Measurements from ENCODE around the gene PNPLA5. TPM values are rescaled to one million over a fixed set of nuclear protein-coding genes. Genes with fewer than 3 reads are reported as not detected.

PNPLA5 gene
- total and polyA plus RNA-seq, 9 of the 15 experiments (the other 6 are each of a cell fraction or from before 2014, with no cell fraction given), result not detected

DNA sequence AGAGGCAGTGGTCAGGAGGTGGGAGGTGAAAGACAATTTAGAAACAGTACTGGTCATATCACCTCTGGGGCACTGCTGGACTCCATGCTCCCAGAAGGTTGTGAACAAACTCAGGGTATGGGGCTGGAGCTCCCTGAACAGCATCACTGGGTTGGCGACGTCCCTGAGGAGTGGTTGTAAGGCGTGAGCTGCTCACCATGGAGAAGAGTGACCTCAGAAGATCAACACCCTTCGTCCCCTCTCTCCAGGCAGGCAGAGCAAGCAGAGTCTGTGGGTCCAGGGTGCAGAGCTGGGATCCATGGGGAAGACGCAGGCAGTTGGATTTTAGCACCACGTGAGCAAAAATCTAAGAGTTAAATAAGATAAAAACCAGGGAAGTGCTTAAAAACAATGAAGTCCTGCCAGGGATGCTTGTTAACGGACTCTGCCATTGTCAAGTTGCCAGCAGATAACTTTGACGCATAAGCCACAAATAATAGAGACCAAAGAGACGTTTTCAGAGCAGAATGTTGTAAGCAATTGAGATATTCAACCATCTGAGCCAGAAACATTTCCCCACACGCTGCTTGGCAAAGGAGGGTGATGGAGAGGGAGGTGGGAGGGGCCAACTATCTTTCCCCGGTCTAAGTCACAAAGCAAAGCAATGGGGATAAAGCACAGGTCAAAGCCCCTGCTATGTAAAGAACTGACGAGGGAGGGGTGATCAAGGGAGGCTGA is 13.6 kb downstream of the PNPLA5 start:
- Histone ChIP-seq H3K9me1 (ENCODE audit: control insufficient read depth, insufficient read depth, low read length) (no peaks in the 10 kb centered on the region), H3K4me2 (ENCODE audit: insufficient read depth, low read length) (no peak overlapping the region), H3K4me3 (no peak overlapping the region), H3K79me2 (ENCODE audit: control insufficient read depth, insufficient read depth, low read length) (no peaks in the 10 kb centered on the region), H3K9ac (ENCODE audit: insufficient read depth in 1 of 2, low read depth in 2 of 2, low read length in 2 of 2) (no peak overlapping the region), H3K9me3 (replicated peaks; ENCODE audit: control insufficient read depth, insufficient read depth, low read depth, low read length) (no peaks in the 10 kb centered on the region), H3K4me1 (replicated peaks in 1 of 2; ENCODE audit: control insufficient read depth in 2 of 2, insufficient read depth in 2 of 2, low read length in 2 of 2) (no peaks in the 10 kb centered on the region; a peak in 1 of 5 replicates), H3K36me3 (ENCODE audit: control insufficient read depth, insufficient read depth, low read length) (no peaks in the 10 kb centered on the region), H4K20me1 (replicated peaks; ENCODE audit: control insufficient read depth, insufficient read depth, low read length) (no peaks in the 10 kb centered on the region), H2AFZ (ENCODE audit: low read depth, low read length) (no peak overlapping the region), H3K27ac (ENCODE audit: extremely low read depth, low read depth, low read length) (no peak overlapping the region), H3K27me3 (ENCODE audit: control insufficient read depth in 2 of 2, insufficient read depth in 2 of 2, low read length in 2 of 2) (no peaks in the 10 kb centered on the region; a peak in 1 of 5 replicates)
- WGBS (ENCODE audit: insufficient coverage, low coverage, missing lambda C conversion rate), result under 1% methylated on average over 12 of the region's 12 CpGs
- FAIRE-seq, result no peak
- no peak for ATAC-seq
- intact Hi-C loops (cut with micrococcal nuclease) (no loop called here), in situ Hi-C loops (cut with MboI) (no loop called here)
- TF ChIP-seq HDGF (IDR thresholded peaks at IDR 0.05), result no peak
- TF ChIP-seq, protein P1, sequence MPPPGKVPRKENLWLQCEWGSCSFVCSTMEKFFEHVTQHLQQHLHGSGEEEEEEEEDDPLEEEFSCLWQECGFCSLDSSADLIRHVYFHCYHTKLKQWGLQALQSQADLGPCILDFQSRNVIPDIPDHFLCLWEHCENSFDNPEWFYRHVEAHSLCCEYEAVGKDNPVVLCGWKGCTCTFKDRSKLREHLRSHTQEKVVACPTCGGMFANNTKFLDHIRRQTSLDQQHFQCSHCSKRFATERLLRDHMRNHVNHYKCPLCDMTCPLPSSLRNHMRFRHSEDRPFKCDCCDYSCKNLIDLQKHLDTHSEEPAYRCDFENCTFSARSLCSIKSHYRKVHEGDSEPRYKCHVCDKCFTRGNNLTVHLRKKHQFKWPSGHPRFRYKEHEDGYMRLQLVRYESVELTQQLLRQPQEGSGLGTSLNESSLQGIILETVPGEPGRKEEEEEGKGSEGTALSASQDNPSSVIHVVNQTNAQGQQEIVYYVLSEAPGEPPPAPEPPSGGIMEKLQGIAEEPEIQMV (tag; conservative IDR thresholded peaks at IDR 0.05; ENCODE audit: low read depth), result no peak
- TF ChIP-seq SPI1 (IDR thresholded peaks at IDR 0.05; ENCODE audit: borderline replicate concordance, low read depth, low read length), result no peak
- TF ChIP-seq RBM17 (IDR thresholded peaks at IDR 0.05; ENCODE audit: borderline replicate concordance, low read depth, low read length), result no peak
- TF ChIP-seq, protein P2, sequence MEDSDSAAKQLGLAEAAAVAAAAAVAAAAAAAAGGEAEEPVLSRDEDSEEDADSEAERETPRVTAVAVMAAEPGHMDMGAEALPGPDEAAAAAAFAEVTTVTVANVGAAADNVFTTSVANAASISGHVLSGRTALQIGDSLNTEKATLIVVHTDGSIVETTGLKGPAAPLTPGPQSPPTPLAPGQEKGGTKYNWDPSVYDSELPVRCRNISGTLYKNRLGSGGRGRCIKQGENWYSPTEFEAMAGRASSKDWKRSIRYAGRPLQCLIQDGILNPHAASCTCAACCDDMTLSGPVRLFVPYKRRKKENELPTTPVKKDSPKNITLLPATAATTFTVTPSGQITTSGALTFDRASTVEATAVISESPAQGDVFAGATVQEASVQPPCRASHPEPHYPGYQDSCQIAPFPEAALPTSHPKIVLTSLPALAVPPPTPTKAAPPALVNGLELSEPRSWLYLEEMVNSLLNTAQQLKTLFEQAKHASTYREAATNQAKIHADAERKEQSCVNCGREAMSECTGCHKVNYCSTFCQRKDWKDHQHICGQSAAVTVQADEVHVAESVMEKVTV (CRISPR knock-in tag; IDR thresholded peaks at IDR 0.05), result no peak
- TF ChIP-seq U2AF2 (optimal IDR thresholded peaks at IDR 0.05; ENCODE audit: low read depth, low read length), result no peak
- TF ChIP-seq HMGN3 (IDR thresholded peaks at IDR 0.05; ENCODE audit: borderline replicate concordance, extremely low read depth, insufficient read length, low read depth, low read length), result no peak
- no peak for TF ChIP-seq RNF2 (IDR thresholded peaks at IDR 0.05)
- BruUV-seq (replicated peaks), result no TSS peak
- DNase-seq (ENCODE audit: extremely low read depth in 1 of 4, low spot score in 3 of 4), result no peak
- ChIA-PET POLR2A (no interaction called here), CTCF (ENCODE audit: low intra/inter-chr PET ratio) (no interaction called here)
